Astrocyte (in vitro differentiated cells and primary cell): ENCODE results near the gene GALNT6. TPM values are rescaled to one million over a fixed set of nuclear protein-coding genes. Genes with fewer than 3 reads are reported as not detected.

Experiments
- DNase-seq: peaks from one replicate; pipeline ENCODE4 v3.0.0-alpha.2; 2010; ENCODE audit warnings: low read depth
- FAIRE-seq: peaks from 2 replicates; lab custom pipeline; 2011; peaks lifted over from hg19 to GRCh38; lab: Jason Lieb, UNC
- H2AFZ ChIP-seq: 2 replicates; pipeline ENCODE4 v1.6.0; 2012; ENCODE audit warnings: low read depth, low read length, inconsistent platforms
- H3K27ac ChIP-seq: 2 replicates; pipeline ENCODE4 v1.5.1; 2011; ENCODE audit warnings: low read depth, low read length, inconsistent platforms
- H3K27me3 ChIP-seq: 2 replicates; pipeline ENCODE4 v1.6.0; 2011; ENCODE audit warnings: low read length, inconsistent platforms; ENCODE audit not compliant: insufficient read depth
- H3K36me3 ChIP-seq: 2 replicates; pipeline ENCODE4 v1.5.1; 2011; ENCODE audit warnings: low read length, inconsistent platforms; ENCODE audit not compliant: insufficient read depth
- H3K4me1 ChIP-seq: 2 replicates; pipeline ENCODE4 v1.5.1; 2011; ENCODE audit warnings: low read length, inconsistent platforms; ENCODE audit not compliant: insufficient read depth
- H3K4me2 ChIP-seq: 2 replicates; pipeline ENCODE4 v1.6.0; 2012; ENCODE audit warnings: low read length, inconsistent platforms
- H3K4me3 ChIP-seq: 2 replicates; pipeline ENCODE4 v1.5.1; 2011; ENCODE audit warnings: low read depth, mild to moderate bottlenecking, low read length, inconsistent platforms; ENCODE audit not compliant: insufficient read depth
- H3K79me2 ChIP-seq: 2 replicates; pipeline ENCODE4 v1.6.0; 2012; ENCODE audit warnings: mild to moderate bottlenecking, low read length, inconsistent platforms; ENCODE audit not compliant: insufficient read depth
- H3K9ac ChIP-seq: 2 replicates; pipeline ENCODE4 v1.6.0; 2012; ENCODE audit warnings: mild to moderate bottlenecking, low read length, inconsistent platforms
- H3K9me3 ChIP-seq: 2 replicates; pipeline ENCODE4 v1.5.1; 2012; ENCODE audit warnings: low read depth, mild to moderate bottlenecking, low read length, inconsistent platforms; ENCODE audit not compliant: insufficient read depth
- H4K20me1 ChIP-seq: 2 replicates; pipeline ENCODE4 v1.6.0; 2012; ENCODE audit warnings: low read length, inconsistent platforms; ENCODE audit not compliant: insufficient read depth
- H3K27ac Mint-ChIP-seq: one replicate; pipeline ENCODE4 v1.8.0; 2021; ENCODE audit warnings: mild to moderate bottlenecking, mixed read lengths; ENCODE audit not compliant: unreplicated experiment
- H3K27me3 Mint-ChIP-seq: one replicate; pipeline ENCODE4 v1.8.0; 2021; ENCODE audit warnings: low read depth, mixed read lengths; ENCODE audit not compliant: unreplicated experiment
- H3K36me3 Mint-ChIP-seq: one replicate; pipeline ENCODE4 v1.8.0; 2021; ENCODE audit warnings: low read depth, mixed read lengths; ENCODE audit not compliant: unreplicated experiment
- H3K4me1 Mint-ChIP-seq: one replicate; pipeline ENCODE4 v1.8.0; 2021; ENCODE audit warnings: low read depth, mixed read lengths; ENCODE audit not compliant: unreplicated experiment
- H3K4me3 Mint-ChIP-seq: one replicate; pipeline ENCODE4 v1.8.0; 2021; ENCODE audit warnings: mild to moderate bottlenecking, moderate library complexity, mixed read lengths; ENCODE audit not compliant: unreplicated experiment
- H3K9me3 Mint-ChIP-seq: one replicate; pipeline ENCODE4 v1.8.0; 2021; ENCODE audit warnings: mild to moderate bottlenecking, mixed read lengths; ENCODE audit not compliant: unreplicated experiment
- CTCF ChIP-seq: IDR thresholded peaks from 2 replicates; pipeline ENCODE4 v1.5.1; 2011; ENCODE audit warnings: low read depth, mild to moderate bottlenecking, inconsistent platforms, low read length, moderate library complexity; ENCODE audit not compliant: insufficient read depth
- EZH2 ChIP-seq: IDR thresholded peaks from 2 replicates; pipeline ENCODE4 v1.6.1; 2012; ENCODE audit warnings: mild to moderate bottlenecking, low read length, inconsistent platforms; ENCODE audit not compliant: insufficient read depth
- total RNA-seq: library from RNA; stranded (reverse); gene quantifications from 2 replicates; pipeline ENCODE4 v1.2.1, GENCODE V29; 2021

GALNT6 gene
- total RNA-seq, 1 donor from 2014 or later, result 13.8 TPM

DNA sequence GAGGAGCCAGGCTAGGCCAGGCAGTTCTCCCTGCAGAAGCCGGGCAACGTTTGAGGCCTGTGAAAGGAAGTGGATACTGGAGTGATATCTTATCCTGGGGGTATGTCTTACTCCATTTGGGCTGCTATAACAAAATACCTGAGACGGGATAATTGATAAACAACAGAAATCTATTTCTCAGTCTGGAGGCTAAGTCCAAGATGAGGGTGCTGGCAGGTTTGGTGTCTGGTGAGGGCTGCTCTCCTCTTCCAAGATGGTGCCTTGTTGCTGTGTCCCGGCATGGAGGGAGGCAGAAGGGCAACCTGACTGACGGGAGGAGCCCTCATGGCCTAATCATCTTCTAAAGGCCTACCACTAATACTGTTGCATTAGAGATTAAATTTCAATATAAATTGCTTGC lies 15.7 kb upstream of the GALNT6 start:
- peaks cover 5% of the 10 kb centered on the region for H3K36me3 Mint-ChIP-seq
- no peak overlapping the region for H3K27ac Mint-ChIP-seq
- Histone ChIP-seq H3K79me2 (no peaks in the 10 kb centered on the region), H3K9ac (no peak overlapping the region), H3K4me3 (no peak overlapping the region), H3K36me3 (no peaks in the 10 kb centered on the region), H3K4me1 (peaks cover 4% of the 10 kb centered on the region), H3K27me3 (no peaks in the 10 kb centered on the region), H3K9me3 (no peaks in the 10 kb centered on the region), H4K20me1 (no peaks in the 10 kb centered on the region), H3K27ac (no peak overlapping the region), H3K4me2 (no peak overlapping the region), H2AFZ (no peak overlapping the region)
- TF ChIP-seq EZH2, result no peak
- TF ChIP-seq CTCF, result no peak
- H3K9me3 Mint-ChIP-seq, result no peaks in the 10 kb centered on the region
- no peaks in the 10 kb centered on the region for H3K4me1 Mint-ChIP-seq
- H3K27me3 Mint-ChIP-seq, result peaks cover 5% of the 10 kb centered on the region
- FAIRE-seq, result no peak
- no peak for DNase-seq
- no peak overlapping the region for H3K4me3 Mint-ChIP-seq

DNA sequence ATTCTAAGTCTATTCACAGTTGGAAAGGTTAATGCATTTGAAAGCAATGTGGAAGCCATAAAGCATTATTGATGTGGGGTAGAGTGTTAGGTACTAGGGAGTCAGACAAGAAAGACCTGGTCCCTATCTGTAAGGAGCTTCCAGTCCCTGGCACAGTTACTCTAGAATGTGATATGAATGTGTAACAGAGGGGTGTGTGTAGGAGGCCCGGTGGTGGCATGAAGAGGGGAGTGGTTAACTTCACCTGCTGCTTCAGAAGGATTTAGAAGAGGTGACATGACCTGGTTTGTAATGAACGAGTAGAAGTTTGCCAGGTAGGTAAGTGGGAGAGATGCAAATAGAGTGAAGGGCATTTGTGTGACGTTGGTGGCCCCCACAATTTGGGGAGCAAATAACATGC lies 15.1 kb upstream of the GALNT6 start:
- no peak overlapping the region for H3K9ac ChIP-seq
- TF ChIP-seq CTCF, result no peak
- TF ChIP-seq EZH2, result no peak
- H2AFZ ChIP-seq, result no peak overlapping the region
- H3K9me3 ChIP-seq, result no peaks in the 10 kb centered on the region
- H3K4me1 Mint-ChIP-seq, result no peaks in the 10 kb centered on the region
- no peak overlapping the region for H3K4me3 Mint-ChIP-seq
- H3K36me3 ChIP-seq, result no peaks in the 10 kb centered on the region
- no peak overlapping the region for H3K4me2 ChIP-seq
- H3K4me1 ChIP-seq, result peaks cover 4% of the 10 kb centered on the region
- DNase-seq (no peak), FAIRE-seq (no peak)
- H3K36me3 Mint-ChIP-seq, result peaks cover 5% of the 10 kb centered on the region
- no peaks in the 10 kb centered on the region for H4K20me1 ChIP-seq
- no peaks in the 10 kb centered on the region for H3K79me2 ChIP-seq
- no peak overlapping the region for H3K27ac Mint-ChIP-seq
- peaks cover 5% of the 10 kb centered on the region for H3K27me3 Mint-ChIP-seq
- H3K9me3 Mint-ChIP-seq, result no peaks in the 10 kb centered on the region
- H3K4me3 ChIP-seq, result no peak overlapping the region
- no peaks in the 10 kb centered on the region for H3K27me3 ChIP-seq
- H3K27ac ChIP-seq, result no peak overlapping the region

- Histone ChIP-seq H3K4me2 (no peak overlapping the region), H3K4me3 (no peak overlapping the region), H3K9ac (no peak overlapping the region), H3K27ac (no peak overlapping the region), H4K20me1 (no peaks in the 10 kb centered on the region), H3K79me2 (no peaks in the 10 kb centered on the region), H2AFZ (no peak overlapping the region), H3K9me3 (no peaks in the 10 kb centered on the region), H3K36me3 (no peaks in the 10 kb centered on the region), H3K27me3 (no peaks in the 10 kb centered on the region), H3K4me1 (peaks cover 4% of the 10 kb centered on the region)
- peaks cover 5% of the 10 kb centered on the region for H3K36me3 Mint-ChIP-seq
- H3K27ac Mint-ChIP-seq, result no peak overlapping the region
- peaks cover 5% of the 10 kb centered on the region for H3K27me3 Mint-ChIP-seq
- H3K9me3 Mint-ChIP-seq, result no peaks in the 10 kb centered on the region
- FAIRE-seq, result no peak
- no peaks in the 10 kb centered on the region for H3K4me1 Mint-ChIP-seq
- H3K4me3 Mint-ChIP-seq, result no peak overlapping the region
- no peak for DNase-seq
- TF ChIP-seq EZH2 (no peak), CTCF (no peak)
Measured at GRCh38 chr12:51405801-51406207, 14.6 kb upstream of the GALNT6 start.
